ENCODE results near the gene RGS9. TPM values are rescaled to one million over a fixed set of nuclear protein-coding genes. Genes with fewer than 3 reads are reported as not detected.
A peak's percentile ranks its signal among the peaks of the same experiment; 100 is the strongest.
"Not testable (repeated sequence)": the region's sequence is repeated elsewhere in the genome, so short reads cannot be mapped to it uniquely, and the experiment has no call there.

Gene RGS9
- total RNA-seq: under 1 TPM; 0.55 to 0.87 (median 0.56) TPM

- peak; percentile 82 for DNase-seq
- Mint-ChIP-seq H3K9me3 (no peaks in the 10 kb centered on the region), H3K4me3 (peak within 1 kb of the TSS; percentile 69), H3K4me1 (ENCODE audit: low read depth) (peaks cover 27% of the 10 kb centered on the region), H3K27me3 (ENCODE audit: low read depth) (peaks cover 10% of the 10 kb centered on the region), H3K36me3 (ENCODE audit: insufficient read depth) (peaks cover 2% of the 10 kb centered on the region)
- peak; percentile 99 for ATAC-seq
Observed at GRCh38 chr17:65137021-65137939, at the start of gene RGS9. TSS of gene RGS9 (plus strand) at chr17:65137370. CDS start at chr17:65137541, 171 bp downstream.

DNA sequence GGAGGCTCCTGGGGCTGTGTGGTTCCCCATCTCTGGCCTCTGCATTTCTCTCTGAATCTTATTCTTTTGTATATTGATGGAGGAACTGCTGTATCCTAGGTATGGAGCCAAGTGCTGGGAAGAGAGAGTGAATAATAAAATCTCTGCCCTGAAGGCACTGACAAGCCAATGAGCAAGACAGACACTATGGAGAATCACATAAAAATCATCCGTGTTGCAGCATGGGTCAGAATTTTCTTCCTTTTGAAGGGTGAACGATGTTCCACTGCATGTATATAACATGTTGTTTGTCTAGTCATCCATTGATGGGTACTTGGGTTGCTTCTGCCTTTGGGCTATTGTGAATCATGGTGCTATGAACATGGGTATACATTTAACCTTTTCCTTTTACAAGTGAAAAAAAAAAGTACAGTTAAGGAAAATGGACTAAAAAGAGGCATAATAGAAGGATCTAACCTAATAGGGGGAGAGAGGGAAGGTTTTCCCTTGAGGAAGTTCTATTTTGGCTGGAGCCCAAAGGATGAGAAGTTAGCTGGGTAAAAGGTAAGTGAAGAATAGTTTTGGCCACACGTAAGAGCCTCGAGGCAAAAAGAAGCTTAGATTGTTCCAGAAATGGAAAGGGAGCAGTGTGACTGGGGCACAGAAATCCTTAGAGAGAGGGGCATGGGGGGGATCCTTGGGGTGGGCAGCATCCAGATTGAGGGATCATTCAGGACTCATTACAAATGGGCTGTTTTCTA lies 48.4 kb upstream of the RGS9 start:
- Mint-ChIP-seq H3K27me3 (ENCODE audit: low read depth) (no peaks in the 10 kb centered on the region), H3K4me3 (no peak overlapping the region), H3K36me3 (ENCODE audit: insufficient read depth) (peaks cover 9% of the 10 kb centered on the region), H3K9me3 (no peaks in the 10 kb centered on the region), H3K4me1 (ENCODE audit: low read depth) (no peaks in the 10 kb centered on the region)
- ATAC-seq: no peak
- no peak for DNase-seq

DNA sequence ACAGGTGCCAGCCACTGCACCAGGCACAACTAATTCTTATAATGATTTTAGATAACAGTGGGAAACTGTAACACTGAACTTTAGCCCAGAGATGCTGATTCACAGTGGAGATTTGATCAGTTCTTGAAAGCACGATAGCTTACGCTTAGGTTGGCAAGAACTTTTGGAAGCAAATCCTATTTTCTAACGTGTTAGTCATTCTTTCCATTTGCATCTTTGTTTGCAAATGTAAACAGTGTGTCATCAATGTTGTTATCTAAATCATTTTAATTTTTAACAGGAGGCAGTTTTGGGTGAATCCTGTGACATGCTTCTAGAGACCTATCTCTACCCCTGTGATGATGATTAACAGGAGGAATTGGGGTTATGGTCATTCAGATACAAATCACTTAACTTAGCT lies 44.9 kb upstream of the RGS9 start:
- no peak for DNase-seq
- Mint-ChIP-seq H3K4me1 (ENCODE audit: low read depth) (peaks cover 9% of the 10 kb centered on the region), H3K9me3 (no peaks in the 10 kb centered on the region), H3K4me3 (no peak overlapping the region), H3K27me3 (ENCODE audit: low read depth) (no peaks in the 10 kb centered on the region), H3K36me3 (ENCODE audit: insufficient read depth) (peaks cover 5% of the 10 kb centered on the region)
- ATAC-seq: no peak

DNA sequence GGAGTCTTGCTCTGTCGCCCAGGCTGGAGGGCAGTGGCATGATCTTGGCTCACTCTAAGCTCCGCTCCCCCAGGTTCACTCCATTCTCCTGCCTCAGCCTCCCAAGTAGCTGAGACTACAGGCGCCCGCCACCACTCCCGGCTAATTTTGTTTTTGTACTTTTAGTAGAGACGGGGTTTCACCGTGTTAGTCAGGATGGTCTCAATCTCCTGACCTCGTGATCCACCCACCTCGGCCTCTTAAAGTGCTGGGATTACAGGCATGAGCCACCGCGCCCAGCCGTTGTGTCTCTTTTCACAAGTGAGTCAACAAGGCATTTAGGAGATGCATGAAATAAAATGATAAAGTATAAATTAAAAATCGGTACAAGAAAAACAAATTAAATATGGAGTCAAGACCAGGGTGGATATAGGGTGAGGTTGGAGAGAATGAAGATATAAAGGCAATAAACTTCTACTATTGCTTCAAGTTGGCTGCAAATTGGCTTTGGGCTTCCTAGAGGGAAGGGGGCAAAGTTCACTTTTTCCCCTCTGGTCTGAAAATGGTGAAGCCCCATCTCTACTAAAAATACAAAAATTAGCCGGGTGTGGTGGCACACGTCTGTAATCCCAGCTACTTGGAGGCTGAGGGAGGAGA lies 44.3 kb upstream of the RGS9 start:
- H3K27me3 Mint-ChIP-seq (ENCODE audit: low read depth); ATAC-seq; H3K9me3 Mint-ChIP-seq; H3K4me1 Mint-ChIP-seq (ENCODE audit: low read depth); H3K36me3 Mint-ChIP-seq (ENCODE audit: insufficient read depth); DNase-seq; H3K4me3 Mint-ChIP-seq: not testable (repeated sequence)

DNA sequence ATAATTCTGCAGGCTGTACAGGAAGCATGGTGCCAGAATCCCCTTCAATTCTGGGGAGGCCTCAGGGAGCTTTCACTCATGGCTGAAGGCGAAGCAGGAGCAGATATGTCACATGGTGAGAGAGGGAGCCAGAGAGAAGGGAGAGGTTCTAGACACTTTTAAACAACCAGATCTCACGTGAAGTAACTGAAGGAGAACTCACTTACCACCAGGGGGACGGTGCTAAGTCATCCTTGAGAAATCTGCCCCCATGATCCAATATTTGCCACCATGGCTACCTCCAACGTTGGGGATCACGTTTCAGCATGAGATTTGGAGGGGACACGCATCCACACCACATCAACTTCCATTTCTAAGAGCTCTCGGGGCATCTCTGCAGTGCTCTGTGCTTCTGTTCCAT lies 43.2 kb upstream of the RGS9 start:
- ATAC-seq (no peak), DNase-seq (no peak)
- peaks cover 5% of the 10 kb centered on the region for H3K36me3 Mint-ChIP-seq (ENCODE audit: insufficient read depth)
- no peak overlapping the region for H3K4me3 Mint-ChIP-seq
- H3K27me3 Mint-ChIP-seq (ENCODE audit: low read depth): no peaks in the 10 kb centered on the region
- H3K4me1 Mint-ChIP-seq (ENCODE audit: low read depth): peaks cover 9% of the 10 kb centered on the region
- no peaks in the 10 kb centered on the region for H3K9me3 Mint-ChIP-seq

DNA sequence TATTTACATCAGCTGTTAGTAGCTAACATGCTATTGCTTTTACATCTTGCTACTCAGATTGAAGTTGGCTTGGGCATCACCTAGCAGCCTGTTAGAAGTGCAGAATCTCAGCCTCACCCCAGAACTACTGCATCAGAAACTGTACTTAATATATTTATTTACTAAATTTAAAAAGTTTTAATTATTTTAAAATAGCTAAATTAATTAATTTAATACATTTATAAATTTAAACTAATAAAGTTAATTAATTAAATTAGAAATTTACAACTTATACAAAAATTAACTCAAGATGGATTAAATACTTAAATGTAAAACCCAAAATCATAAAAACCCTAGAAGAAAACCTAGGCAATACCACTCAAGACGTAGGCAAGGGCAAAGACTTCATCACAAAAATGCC lies 41.7 kb upstream of the RGS9 start:
- no peaks in the 10 kb centered on the region for H3K27me3 Mint-ChIP-seq (ENCODE audit: low read depth)
- H3K4me3 Mint-ChIP-seq: no peak overlapping the region
- H3K9me3 Mint-ChIP-seq: no peaks in the 10 kb centered on the region
- peaks cover 4% of the 10 kb centered on the region for H3K36me3 Mint-ChIP-seq (ENCODE audit: insufficient read depth)
- ATAC-seq (no peak), DNase-seq (no peak)
- H3K4me1 Mint-ChIP-seq (ENCODE audit: low read depth): peaks cover 20% of the 10 kb centered on the region

DNA sequence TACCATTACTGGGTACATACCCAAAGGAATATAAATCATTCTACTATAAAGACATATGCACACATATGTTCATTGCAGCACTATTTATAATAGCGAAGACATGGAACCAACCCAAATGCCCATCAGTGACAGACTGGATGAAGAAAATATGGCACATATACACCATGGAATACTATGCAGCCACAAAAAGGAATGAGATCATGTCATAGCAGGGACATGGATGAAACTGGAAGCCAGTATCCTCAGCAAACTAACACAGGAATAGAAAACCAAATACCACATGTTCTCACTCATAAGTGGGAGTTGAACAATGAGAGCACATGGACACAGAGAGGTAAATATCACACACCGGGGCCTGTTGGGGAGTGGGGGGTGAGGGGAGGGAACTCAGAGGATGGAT lies 40.8 kb upstream of the RGS9 start:
- not testable (repeated sequence) for H3K9me3 Mint-ChIP-seq; DNase-seq; H3K27me3 Mint-ChIP-seq (ENCODE audit: low read depth); H3K36me3 Mint-ChIP-seq (ENCODE audit: insufficient read depth); ATAC-seq; H3K4me3 Mint-ChIP-seq
- H3K4me1 Mint-ChIP-seq (ENCODE audit: low read depth): peaks cover 20% of the 10 kb centered on the region

DNA sequence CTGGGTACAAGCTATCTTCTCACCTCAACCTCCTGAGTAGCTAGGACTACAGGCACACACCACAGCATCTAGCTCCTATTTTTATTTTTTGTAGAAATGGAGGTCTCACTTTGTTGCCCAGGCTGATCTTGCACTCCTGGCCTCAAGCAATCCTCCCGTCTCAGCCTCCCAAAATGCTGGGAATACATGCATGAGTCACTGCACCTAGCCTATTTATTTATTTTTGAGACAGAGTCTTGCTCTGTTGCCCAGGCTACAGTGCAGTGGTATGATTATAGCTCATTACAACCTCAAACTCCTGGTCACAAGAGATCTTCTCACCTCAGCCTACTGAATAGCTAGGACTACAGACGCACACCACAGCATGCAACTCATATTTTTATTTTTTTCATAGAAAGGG lies 40.1 kb upstream of the RGS9 start:
- ATAC-seq (no peak), DNase-seq (no peak)
- Mint-ChIP-seq H3K36me3 (ENCODE audit: insufficient read depth) (peaks cover 4% of the 10 kb centered on the region), H3K27me3 (ENCODE audit: low read depth) (no peaks in the 10 kb centered on the region), H3K4me1 (ENCODE audit: low read depth) (peaks cover 20% of the 10 kb centered on the region), H3K4me3 (no peak overlapping the region), H3K9me3 (no peaks in the 10 kb centered on the region)

- no peaks in the 10 kb centered on the region for H3K9me3 Mint-ChIP-seq
- H3K4me1 Mint-ChIP-seq (ENCODE audit: low read depth): peaks cover 20% of the 10 kb centered on the region
- no peaks in the 10 kb centered on the region for H3K36me3 Mint-ChIP-seq (ENCODE audit: insufficient read depth)
- no peak for DNase-seq
- ATAC-seq: no peak
- H3K4me3 Mint-ChIP-seq: peak overlapping the region; percentile 24
- no peaks in the 10 kb centered on the region for H3K27me3 Mint-ChIP-seq (ENCODE audit: low read depth)
Observed at GRCh38 chr17:65099475-65099874, 37.7 kb upstream of the RGS9 start.

DNA sequence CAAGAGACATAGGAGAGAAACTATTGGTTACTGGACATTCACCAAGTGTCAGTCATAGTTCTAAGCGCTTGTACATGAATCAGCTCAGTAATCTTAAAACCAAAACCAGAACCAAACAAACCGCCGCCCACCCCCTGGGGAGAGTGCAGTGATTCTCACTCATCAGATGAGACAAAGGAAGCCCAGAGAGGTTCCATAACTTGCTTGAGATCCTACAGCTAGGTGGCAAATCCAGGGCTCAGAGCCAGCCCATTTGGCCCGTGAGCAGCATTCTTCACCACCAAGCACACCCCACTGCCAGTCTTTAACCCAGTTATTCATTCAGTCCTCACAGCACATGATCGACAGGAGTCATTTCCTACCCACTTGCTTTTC lies 37.2 kb upstream of the RGS9 start:
- Mint-ChIP-seq H3K36me3 (ENCODE audit: insufficient read depth) (no peaks in the 10 kb centered on the region), H3K9me3 (no peaks in the 10 kb centered on the region), H3K4me3 (peak overlapping the region; percentile 85), H3K27me3 (ENCODE audit: low read depth) (no peaks in the 10 kb centered on the region), H3K4me1 (ENCODE audit: low read depth) (peaks cover 20% of the 10 kb centered on the region)
- DNase-seq: peak; percentile 64
- ATAC-seq: peak; percentile 83

- Mint-ChIP-seq H3K36me3 (ENCODE audit: insufficient read depth) (no peaks in the 10 kb centered on the region), H3K27me3 (ENCODE audit: low read depth) (no peaks in the 10 kb centered on the region)
- ATAC-seq: peak; percentile 80 to 81
Observed at GRCh38 chr17:65100316-65101140, 36.6 kb upstream of the RGS9 start.

DNA sequence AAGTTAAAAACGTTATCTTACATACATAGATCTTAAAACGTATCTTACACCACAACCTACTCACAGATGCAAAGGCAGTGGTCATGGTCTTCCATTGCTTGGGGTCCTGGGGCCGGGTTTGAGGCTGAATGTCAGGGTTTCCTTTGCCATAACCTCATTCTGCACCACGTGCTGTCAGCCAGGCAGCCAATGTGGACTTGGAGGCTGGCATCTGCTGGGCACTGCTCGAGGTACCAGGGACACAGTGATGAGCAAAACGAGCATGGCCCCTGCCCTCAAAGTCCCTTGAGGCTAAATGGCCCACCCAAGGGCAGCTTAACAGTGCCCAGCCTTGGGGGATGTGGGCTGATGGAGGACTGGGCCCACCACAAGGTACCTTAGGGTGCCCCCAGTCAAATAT lies 35.8 kb upstream of the RGS9 start:
- H3K4me1 Mint-ChIP-seq (ENCODE audit: low read depth): peaks cover 13% of the 10 kb centered on the region
- no peaks in the 10 kb centered on the region for H3K9me3 Mint-ChIP-seq
- H3K36me3 Mint-ChIP-seq (ENCODE audit: insufficient read depth): no peaks in the 10 kb centered on the region
- H3K4me3 Mint-ChIP-seq: peak overlapping the region; percentile 85
- DNase-seq (no peak), ATAC-seq (no peak)
- no peaks in the 10 kb centered on the region for H3K27me3 Mint-ChIP-seq (ENCODE audit: low read depth)

More at GRCh38 chr17:65100316-65101140, 36.6 kb upstream of the RGS9 start:
- H3K4me3 Mint-ChIP-seq: peak overlapping the region; percentile 85
- DNase-seq: peak; percentile 81
- H3K9me3 Mint-ChIP-seq: no peaks in the 10 kb centered on the region
- peaks cover 20% of the 10 kb centered on the region for H3K4me1 Mint-ChIP-seq (ENCODE audit: low read depth)

- no peaks in the 10 kb centered on the region for H3K27me3 Mint-ChIP-seq (ENCODE audit: low read depth)
- H3K4me3 Mint-ChIP-seq: peak overlapping the region; percentile 6
- no peak for DNase-seq
- peaks cover 11% of the 10 kb centered on the region for H3K4me1 Mint-ChIP-seq (ENCODE audit: low read depth)
- no peaks in the 10 kb centered on the region for H3K36me3 Mint-ChIP-seq (ENCODE audit: insufficient read depth)
- ATAC-seq: no peak
- no peaks in the 10 kb centered on the region for H3K9me3 Mint-ChIP-seq
Observed at GRCh38 chr17:65102235-65102634, 34.9 kb upstream of the RGS9 start.

DNA sequence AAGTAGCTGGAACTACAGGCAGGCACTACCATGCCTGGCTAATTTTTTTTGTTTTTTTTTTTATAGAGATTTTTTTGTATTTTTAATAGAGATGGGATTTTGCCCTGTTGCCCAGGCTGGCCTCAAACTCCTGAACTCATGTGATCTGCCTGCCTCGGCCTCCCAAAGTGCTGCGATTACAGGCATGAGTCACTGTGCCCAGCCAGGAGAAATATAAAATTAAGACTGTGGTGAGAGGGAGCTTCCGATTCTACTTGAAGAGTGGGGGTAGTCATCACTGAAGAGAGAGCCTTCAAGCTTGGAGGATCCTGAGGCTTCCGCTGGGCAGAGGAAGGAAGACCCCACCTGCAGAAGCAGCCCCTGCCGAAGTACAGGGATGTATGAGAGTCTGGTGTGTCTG lies 34.4 kb upstream of the RGS9 start:
- Mint-ChIP-seq H3K4me3 (no peak overlapping the region), H3K4me1 (ENCODE audit: low read depth) (peaks cover 11% of the 10 kb centered on the region), H3K9me3 (no peaks in the 10 kb centered on the region), H3K36me3 (ENCODE audit: insufficient read depth) (no peaks in the 10 kb centered on the region), H3K27me3 (ENCODE audit: low read depth) (peaks cover 3% of the 10 kb centered on the region)
- ATAC-seq (no peak), DNase-seq (no peak)

All from activated T-cell treated with anti-CD3 and anti-CD28 coated beads, Interleukin-2, amount 50 U/mL, for 4 hours (primary cell).